Measurements from ENCODE around the gene GATAD2B.
A peak's percentile ranks its signal among the peaks of the same experiment; 100 is the strongest.
"Not testable (repeated sequence)": the region's sequence is repeated elsewhere in the genome, so short reads cannot be mapped to it uniquely, and the experiment has no call there.

Gene GATAD2B

GRCh38 chr1:153882296-153882912 is 40.4 kb downstream of the GATAD2B start:
- no peak for DNase-seq

- DNase-seq: no peak
Observed at GRCh38 chr1:153881751-153882150, 41.0 kb downstream of the GATAD2B start.

GRCh38 chr1:153880962-153881361 is 41.8 kb downstream of the GATAD2B start:
- no peak for DNase-seq

- no peak for DNase-seq
Observed at GRCh38 chr1:153880024-153880423, 42.7 kb downstream of the GATAD2B start.

- no peak for DNase-seq
Observed at GRCh38 chr1:153877112-153877511, 45.7 kb downstream of the GATAD2B start.

- no peak for DNase-seq
Observed at GRCh38 chr1:153872934-153873333, 49.8 kb downstream of the GATAD2B start.

- no peak for DNase-seq
Observed at GRCh38 chr1:153872331-153872730, 50.4 kb downstream of the GATAD2B start.

- no peak for DNase-seq
Observed at GRCh38 chr1:153869486-153869885, 53.3 kb downstream of the GATAD2B start.

- DNase-seq: no peak
Observed at GRCh38 chr1:153866045-153866850, 56.5 kb downstream of the GATAD2B start.

- DNase-seq: no peak
Observed at GRCh38 chr1:153860285-153860684, 62.5 kb downstream of the GATAD2B start.

GRCh38 chr1:153857505-153857904 is 65.3 kb downstream of the GATAD2B start:
- no peak for DNase-seq

- no peak for DNase-seq
Observed at GRCh38 chr1:153856763-153857162, 66.0 kb downstream of the GATAD2B start.

GRCh38 chr1:153852170-153852569 is 70.6 kb downstream of the GATAD2B start:
- no peak for DNase-seq

GRCh38 chr1:153849487-153850185 is 73.1 kb downstream of the GATAD2B start:
- peak; percentile 34 for DNase-seq

- DNase-seq: no peak
Observed at GRCh38 chr1:153848805-153849204, 74.0 kb downstream of the GATAD2B start.

- no peak for DNase-seq
Observed at GRCh38 chr1:153845158-153845557, 77.6 kb downstream of the GATAD2B start.

- DNase-seq: not testable (repeated sequence)
Observed at GRCh38 chr1:153844349-153844748, 78.4 kb downstream of the GATAD2B start.

GRCh38 chr1:153842006-153842471 is 80.7 kb downstream of the GATAD2B start:
- DNase-seq: no peak

GRCh38 chr1:153841463-153841994 is 81.2 kb downstream of the GATAD2B start:
- DNase-seq: no peak

GRCh38 chr1:153840774-153841173 is 82.0 kb downstream of the GATAD2B start:
- DNase-seq: not testable (repeated sequence)

- not testable (repeated sequence) for DNase-seq
Observed at GRCh38 chr1:153833968-153834367, 88.8 kb downstream of the GATAD2B start.

- DNase-seq: no peak
Observed at GRCh38 chr1:153833171-153833570, 89.6 kb downstream of the GATAD2B start.

- no peak for DNase-seq
Observed at GRCh38 chr1:153832293-153832692, 90.5 kb downstream of the GATAD2B start.
